Embryonic facial prominence (tissue), 1 donor: ENCODE measurements around the gene KCNIP3.
"Not testable (repeated sequence)": the region's sequence is repeated elsewhere in the genome, so short reads cannot be mapped to it uniquely, and the experiment has no call there.

Experiments used
- DNase-seq: peaks from one replicate; pipeline ENCODE4 v3.0.0-alpha.2; 2016; ENCODE audit errors: extremely low spot score

KCNIP3 gene

GRCh38 chr2:95361216-95361980 lies 64.3 kb downstream of the KCNIP3 start:
- DNase-seq, result no peak

- no peak for DNase-seq
Observed at GRCh38 chr2:95362486-95362885, 65.3 kb downstream of the KCNIP3 start.

GRCh38 chr2:95366514-95366913 lies 69.4 kb downstream of the KCNIP3 start:
- DNase-seq, result no peak

GRCh38 chr2:95372216-95372829 lies 75.2 kb downstream of the KCNIP3 start:
- DNase-seq, result no peak

GRCh38 chr2:95372845-95373244 lies 75.7 kb downstream of the KCNIP3 start:
- DNase-seq, result no peak

GRCh38 chr2:95374029-95374428 lies 76.9 kb downstream of the KCNIP3 start:
- DNase-seq, result no peak

- DNase-seq, result no peak
Observed at GRCh38 chr2:95374451-95374920, 77.3 kb downstream of the KCNIP3 start.

- DNase-seq, result no peak
Observed at GRCh38 chr2:95374921-95375471, 77.8 kb downstream of the KCNIP3 start.

- no peak for DNase-seq
Observed at GRCh38 chr2:95375532-95376150, 78.5 kb downstream of the KCNIP3 start.

GRCh38 chr2:95376311-95377215 lies 79.4 kb downstream of the KCNIP3 start:
- DNase-seq, result no peak

- no peak for DNase-seq
Observed at GRCh38 chr2:95377216-95378123, 80.3 kb downstream of the KCNIP3 start.

- not testable (repeated sequence) for DNase-seq
Observed at GRCh38 chr2:95378281-95378680, 81.1 kb downstream of the KCNIP3 start.

GRCh38 chr2:95379371-95379831 lies 82.3 kb downstream of the KCNIP3 start:
- no peak for DNase-seq

GRCh38 chr2:95380280-95380679 lies 83.1 kb downstream of the KCNIP3 start:
- DNase-seq, result no peak

- no peak for DNase-seq
Observed at GRCh38 chr2:95380731-95381130, 83.6 kb downstream of the KCNIP3 start.

GRCh38 chr2:95381212-95382191 lies 84.4 kb downstream of the KCNIP3 start:
- no peak for DNase-seq

- DNase-seq, result no peak
Observed at GRCh38 chr2:95382192-95382591, 85.0 kb downstream of the KCNIP3 start.

- DNase-seq, result no peak
Observed at GRCh38 chr2:95382686-95383634, 85.8 kb downstream of the KCNIP3 start.
